Dermis microvascular lymphatic vessel endothelial cell (primary cell): Measurements from ENCODE around the gene SLC13A2. TPM values are rescaled to one million over a fixed set of nuclear protein-coding genes. Genes with fewer than 3 reads are reported as not detected.

Experiments used
- DNase-seq, 2 donors: peaks; one replicate each; pipeline versions ENCODE4 v3.0.0 to v3.0.0-alpha.2; 2010; ENCODE audit warnings: low read depth in 2 of 2
- total RNA-seq: library from RNA; depleted of rRNA; stranded (reverse); fragments of >200 nt; gene quantifications from 2 replicates; pipeline ENCODE4 v1.2.1, GENCODE V29; 2014

Gene SLC13A2
- total RNA-seq, 1 donor from 2014 or later, result not detected

DNA sequence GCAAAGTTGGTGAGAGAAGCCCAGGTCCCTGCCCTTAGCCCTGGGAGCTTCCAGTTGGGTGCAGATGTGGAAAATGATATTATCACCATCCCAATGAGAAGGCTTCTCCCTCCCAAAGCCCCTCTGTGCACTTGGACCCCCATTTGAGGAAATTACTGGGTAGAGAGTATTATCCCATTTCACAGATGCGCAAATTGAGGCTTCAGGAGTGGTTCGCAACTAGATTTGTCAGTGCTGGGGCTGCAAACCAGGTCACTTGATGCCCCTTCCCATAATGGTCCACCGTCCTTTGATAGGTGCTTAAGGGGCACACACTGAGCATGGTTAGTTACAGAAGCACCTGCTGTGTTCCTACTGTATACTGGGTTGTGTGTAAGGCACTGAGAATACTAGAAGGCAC is 18.4 kb downstream of the SLC13A2 start:
- no peak for DNase-seq

DNA sequence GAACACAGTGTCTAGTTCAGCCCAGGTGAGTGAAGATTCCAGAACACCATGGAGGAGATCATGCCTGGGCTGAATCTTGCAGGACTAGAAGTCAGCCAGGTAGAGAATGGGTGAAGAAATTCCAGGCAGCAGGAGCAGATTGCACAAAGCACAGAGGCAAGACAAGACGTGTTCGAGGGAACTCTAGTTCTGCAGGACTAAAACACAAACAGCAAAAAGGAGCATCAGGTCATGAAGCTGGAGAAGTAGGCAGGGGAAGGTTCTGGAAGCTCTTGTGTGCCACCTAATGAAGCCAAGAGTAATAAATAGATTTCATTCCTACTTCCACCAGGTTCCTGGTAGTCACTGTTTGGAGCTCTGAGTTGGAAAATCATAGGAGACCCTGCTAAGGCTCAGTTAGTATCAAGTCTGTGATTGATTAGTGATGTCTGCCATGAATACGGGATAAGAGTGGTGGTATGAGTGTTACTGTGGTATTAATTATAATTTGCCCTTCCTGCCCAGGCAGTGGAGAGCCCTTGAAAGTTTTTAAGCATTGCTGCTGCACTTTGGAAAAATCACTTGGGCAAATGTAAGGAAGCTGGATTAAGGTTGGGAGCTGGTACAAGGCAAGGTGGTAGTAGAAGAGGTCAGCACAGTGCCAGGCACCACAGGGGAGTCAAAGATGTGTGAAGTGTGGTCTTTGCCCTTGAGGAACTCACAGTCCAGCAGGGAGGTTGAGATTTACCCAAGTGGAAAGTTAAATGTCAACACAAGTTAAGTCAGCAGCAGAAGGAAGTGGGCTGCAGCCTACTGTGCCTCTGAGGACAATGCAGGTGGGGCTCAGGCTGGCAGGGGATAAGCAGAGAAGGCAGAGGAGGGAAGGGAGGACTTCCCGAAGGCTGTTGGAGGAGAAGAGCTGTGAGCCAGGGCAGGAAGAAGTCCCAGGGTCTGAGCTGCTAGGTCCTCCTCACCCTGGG is 19.2 kb downstream of the SLC13A2 start:
- DNase-seq, result no peak

DNA sequence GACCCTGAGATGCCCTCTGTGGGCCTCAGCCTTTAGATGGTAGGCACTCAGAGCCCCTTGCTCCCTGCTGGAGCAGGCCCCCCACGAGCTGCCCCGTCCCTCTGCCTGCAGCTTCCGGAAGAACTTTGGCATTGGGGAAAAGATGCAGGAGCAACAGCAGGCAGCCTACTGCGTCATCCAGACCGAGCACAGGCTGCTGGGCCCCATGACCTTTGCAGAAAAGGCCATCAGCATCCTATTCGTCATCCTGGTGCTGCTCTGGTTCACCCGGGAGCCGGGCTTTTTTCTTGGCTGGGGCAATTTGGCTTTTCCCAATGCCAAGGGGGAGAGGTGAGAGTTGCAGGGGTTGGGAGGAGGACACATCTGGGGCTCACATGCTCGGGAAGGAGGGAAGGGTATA is 20.0 kb downstream of the SLC13A2 start:
- no peak for DNase-seq

DNA sequence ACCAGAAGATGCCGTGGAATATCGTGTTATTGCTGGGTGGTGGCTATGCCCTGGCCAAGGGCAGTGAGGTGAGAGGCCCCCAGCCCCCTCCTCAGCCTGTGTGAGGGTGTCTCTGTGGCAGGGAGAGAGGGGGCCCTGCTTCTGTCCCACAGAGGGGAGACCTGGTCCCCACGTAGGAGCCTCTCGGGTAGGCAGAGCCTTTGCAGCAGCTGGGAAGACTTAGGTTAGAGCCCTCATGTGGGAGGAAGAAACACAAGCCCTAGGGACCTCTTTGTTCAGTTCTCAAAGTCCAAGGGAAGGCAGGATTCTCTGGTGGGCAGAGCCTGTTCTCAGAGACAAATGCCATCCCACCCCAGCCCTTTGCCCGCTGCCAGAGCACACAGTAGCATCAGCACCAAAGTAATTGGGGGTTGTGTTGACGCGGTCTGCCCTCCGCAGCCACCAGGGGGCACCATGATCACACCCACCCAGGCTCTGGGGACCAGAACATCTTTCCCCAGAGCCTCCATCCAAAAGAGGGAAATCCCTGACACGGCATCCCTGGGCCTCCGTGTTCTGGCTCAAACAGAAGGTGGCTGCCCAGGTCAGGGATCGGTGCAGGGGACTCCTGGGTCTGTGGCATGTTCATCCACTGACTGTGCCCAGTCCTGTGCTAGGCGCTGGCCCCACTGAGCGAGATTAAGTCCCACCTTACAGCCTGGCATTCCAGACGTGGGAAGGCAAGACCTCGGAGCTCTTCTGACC is 21.2 kb downstream of the SLC13A2 start:
- peak; percentile 28 to 55 for DNase-seq

DNA sequence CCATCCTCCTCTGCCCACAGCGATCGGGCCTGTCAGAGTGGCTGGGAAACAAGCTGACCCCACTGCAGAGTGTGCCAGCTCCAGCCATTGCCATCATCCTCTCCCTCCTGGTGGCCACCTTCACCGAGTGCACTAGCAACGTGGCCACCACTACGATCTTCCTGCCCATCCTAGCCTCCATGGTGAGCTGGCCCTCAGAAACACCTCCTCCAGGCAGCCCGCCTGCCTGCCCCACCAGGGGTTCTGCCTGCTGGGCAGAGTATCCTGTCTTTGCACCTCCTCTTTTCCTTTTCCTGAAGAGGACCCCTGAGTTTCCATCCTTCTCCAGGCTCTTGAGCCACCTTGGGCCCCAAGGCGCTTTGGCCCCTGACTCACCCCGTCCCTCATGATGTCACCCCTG is 22.2 kb downstream of the SLC13A2 start:
- DNase-seq, result no peak

DNA sequence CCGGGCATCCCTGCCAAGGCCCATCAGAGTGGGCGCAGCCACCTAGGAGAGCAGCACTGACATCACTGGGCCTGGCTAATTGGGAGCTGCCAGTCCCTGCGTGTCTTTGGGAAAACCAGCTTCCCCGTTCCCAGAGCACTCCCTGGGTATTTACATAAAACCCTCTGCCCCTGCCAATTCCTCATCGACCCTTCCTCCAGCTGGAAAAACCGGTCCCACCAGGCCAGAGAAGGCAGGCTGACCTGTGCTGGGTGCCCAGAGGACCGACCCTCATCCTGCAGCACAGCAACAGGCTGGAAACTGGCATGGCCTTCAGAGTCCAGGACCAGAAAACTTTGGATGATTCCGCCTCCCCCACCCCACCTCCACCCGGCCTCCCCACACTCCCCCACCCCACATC is 24.5 kb downstream of the SLC13A2 start:
- no peak for DNase-seq

DNA sequence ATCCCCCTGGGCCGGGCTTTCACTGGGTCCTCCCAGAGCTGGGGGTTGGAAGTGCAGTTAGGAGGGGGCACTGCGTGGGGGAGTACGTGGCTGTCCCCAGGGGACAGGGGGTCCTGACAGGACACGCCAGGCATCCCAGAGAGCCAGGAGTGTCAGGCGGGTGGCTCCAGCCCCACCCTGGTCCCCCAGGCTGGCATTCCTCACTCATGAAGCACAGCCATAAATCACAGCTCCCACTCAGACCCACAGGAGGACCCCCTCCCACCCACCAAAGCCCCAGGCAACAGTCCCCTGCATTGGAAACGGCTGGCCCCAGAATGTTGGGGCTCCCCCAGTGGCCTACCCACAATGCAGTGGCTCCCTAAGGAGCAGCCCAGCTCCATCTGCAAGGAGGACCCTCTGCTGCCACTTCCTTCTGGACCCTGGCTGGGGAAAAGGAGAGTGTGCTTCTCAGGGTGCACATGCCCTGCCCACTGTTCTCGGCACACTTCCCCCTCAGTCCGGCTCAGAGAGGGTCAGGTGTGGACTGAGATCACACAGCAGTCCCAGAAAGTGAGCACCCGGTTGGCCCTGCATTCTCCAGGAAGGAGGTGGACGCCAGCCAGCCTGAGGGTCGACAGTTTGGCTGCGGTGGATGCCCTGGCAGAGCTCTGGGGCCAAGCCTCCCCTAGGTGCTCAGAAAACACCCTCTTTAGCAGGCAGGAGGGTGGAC is 25.4 kb downstream of the SLC13A2 start:
- no peak for DNase-seq

DNA sequence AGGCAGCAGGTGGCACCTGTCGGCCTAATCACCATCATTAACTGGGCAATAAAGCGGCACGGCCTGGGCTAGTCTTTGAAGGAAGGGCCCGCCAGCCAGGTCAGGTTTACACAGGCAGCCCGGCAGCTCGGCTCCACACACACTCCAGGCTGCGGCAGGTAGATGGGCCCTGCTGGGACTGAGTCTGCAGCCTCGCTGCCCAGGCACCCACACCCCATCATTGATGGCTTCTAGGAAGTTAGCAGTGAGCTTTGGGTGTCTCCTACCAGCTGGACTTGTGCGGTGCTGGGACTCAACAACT is 25.9 kb downstream of the SLC13A2 start:
- DNase-seq, result no peak

DNA sequence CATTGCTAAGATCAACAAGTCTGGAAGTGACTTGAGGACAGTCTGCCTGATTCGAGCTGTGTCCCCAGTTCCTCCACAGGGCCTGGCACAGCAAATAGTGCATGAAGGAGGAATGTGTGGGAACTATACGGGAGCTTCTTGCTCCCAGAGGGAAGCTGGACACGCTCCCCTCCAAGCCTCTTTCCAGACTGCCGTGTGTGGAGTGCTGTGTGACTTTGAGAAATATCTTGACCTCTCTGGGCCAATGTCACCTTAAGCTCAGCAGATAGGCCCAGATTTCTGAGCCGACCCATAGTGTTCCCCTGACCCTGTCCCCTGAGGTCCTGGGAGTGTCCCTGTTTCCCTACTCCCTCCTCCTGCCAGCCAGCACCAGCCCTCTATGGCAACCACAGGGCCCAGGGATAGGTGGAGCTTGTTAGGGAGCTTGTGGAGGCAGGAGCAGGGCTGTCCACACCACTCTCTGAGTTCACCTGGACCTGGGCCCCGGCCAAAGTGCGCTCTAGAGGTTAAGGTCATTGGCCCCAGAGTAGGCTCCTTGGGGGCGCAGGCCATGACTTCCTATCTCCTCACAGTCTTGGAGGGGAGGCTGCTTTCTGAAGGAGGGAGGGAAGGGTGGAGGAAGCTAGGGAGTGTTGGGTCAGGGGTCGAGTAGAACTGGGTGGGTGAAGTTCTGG is 26.4 kb downstream of the SLC13A2 start:
- DNase-seq, result no peak

DNA sequence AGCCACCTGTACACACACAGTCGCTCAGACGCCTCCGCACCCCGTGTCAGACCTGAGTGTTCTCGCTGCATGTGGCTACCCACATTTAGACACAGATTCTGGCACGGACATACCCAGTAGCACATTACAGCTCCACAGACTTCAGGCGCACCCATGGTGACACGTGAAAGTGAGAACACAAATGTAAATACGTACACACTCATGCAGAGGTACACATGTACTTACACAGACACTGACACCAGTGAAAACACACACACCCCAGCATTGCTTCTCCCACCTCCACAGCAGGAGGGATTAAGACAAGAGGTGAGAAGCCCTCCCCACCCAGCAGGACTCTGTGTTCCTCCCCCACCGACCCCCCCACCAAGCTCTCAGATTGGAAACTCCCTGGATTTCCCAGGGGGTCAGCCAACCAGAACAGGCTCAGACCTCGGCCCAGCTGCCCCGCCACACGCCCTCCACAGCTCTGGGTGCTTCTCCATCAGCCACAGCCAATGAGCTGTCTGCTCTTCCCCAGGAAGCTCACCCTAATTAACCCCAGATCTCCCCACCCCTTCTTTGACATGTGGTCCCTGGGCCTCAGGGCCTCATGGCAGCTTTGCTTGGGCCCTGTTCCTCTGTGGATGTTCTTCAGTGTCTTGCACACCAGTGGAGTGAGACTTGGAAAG is 27.4 kb downstream of the SLC13A2 start:
- no peak for DNase-seq

DNA sequence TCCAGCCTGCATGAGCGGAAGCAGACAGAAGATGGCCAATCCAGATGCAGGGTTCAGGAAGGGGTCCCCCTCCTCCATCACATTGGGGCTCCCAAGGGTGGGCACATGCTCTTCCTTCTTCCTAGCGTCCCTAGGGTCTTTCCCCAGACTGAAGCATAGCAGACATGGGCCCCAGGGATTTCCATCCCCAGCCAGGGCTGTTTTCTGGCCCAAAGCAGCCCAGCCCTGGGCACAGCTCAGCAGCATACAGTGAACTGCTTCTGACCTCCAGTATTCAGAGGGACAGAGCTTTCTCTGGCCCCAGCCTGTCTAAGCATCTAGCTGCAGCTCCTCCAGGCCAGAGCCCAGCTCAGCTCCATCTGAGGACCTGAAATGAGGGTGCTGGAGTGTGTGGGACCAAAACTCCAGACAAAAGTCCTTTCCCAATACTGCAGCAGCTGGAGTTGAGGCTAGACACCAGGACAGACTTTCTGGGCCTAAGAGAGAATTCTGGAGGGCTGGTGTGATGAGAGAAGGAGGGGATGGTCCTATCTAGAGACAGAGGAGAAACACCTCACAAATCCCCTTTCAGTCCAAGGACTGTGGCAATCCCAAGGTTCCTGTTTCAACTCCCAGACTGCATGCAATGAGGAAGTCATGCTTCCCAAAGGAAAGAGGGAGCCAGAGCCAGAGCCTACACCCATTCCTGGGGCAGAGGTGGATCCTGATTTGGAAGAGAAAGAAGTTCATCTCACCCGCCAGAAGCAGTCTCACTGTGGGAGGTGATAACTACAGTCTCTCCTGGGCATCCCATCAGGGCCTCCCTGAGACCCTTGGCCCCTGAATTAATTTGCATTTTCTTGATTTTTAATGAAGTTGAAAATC is 28.2 kb downstream of the SLC13A2 start:
- no peak for DNase-seq

DNA sequence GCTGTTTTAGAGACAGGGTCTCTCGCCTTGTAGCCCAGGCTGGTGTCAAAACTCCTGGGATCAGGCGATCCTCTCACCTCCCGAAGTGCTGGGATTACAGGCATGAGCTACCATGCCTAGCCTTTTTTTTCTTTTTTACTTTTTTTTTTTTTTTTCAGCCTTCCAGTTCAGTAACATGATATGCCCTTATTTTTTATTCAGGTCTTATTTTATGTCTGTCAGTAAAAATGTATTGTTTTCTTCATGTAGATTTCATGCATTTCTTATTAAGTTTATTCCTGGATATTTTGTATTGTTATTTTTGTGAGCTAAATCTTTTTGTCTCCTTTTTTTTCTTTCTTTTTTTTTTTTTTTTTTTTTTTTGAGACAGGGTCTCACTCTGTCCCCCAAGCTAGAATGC is 30.0 kb downstream of the SLC13A2 start:
- no peak for DNase-seq

DNA sequence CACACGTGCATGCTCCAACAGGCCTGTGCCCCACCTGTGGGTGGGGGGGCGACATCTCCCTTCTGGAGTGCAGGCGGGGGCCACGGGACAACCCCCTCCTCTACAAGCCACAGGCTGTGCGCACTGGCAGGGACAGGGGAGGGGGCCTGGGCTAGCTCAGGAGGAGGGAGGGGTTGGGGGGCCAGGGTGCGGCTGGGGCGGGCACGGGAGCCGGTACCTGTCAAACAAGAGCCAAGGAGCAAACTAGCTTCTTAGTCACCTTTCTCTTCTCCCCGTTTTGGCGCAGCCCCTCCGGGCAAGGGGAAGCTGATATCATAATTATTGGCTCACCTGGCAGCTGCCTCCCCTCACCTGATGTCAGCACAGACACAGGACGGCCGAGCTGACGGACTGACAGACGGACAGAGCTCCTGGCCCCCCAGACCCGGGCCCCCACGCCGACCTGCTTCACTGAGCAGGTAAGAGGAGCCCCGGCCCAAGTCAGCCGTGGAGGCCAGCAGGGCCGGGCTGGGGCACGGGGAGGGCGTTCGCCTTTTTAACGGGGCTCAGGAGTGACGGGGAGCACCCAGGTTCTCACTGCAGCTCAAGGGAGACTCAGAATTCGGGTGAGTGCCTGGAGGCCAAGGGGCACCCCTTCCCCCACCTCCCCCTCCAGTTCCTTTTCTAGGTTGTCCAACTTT is 32.7 kb downstream of the SLC13A2 start, which contains the start of gene FOXN1:
Gene FOXN1, plus strand, starts transcription at position 363 of the 680 bp plus-strand sequence. CDS start 17,622 bp downstream, outside the sequence.
- DNase-seq, result no peak

DNA sequence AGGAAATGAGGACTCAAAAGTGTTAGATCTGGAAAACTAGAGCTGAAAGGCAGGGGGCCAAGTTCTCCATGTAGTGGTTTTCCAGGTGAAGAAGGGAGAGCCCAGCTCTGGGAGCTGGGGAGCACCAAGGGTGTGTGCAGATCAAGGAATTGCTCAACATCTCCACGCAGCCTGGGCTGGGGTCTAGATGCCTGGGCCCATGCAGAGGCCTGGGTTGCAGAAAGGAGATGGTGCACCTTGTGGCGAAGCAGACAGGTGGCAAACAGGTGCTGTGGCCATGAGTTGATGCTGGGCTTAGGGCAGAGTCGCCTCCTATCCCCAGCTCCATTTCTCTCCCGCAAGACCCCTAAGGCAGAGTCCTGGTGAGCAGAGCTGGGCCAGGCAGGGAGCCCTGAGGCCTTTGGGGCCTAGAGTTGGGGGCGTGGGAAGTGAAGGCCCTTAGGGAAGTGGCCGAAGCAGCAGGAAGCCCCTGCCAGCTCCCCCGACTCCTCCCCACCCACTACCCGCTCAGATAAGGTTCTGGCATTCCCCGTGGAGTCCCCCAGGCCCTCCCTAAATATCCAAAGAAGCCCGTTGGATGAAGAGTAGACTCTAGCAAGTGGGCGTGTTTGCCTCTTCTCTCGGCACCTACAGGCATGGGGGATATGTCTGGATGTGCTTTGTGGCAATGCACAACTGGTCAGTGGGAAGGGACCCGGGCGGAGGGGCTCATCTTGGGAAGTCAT is 33.5 kb downstream of the SLC13A2 start:
- DNase-seq, result no peak

DNA sequence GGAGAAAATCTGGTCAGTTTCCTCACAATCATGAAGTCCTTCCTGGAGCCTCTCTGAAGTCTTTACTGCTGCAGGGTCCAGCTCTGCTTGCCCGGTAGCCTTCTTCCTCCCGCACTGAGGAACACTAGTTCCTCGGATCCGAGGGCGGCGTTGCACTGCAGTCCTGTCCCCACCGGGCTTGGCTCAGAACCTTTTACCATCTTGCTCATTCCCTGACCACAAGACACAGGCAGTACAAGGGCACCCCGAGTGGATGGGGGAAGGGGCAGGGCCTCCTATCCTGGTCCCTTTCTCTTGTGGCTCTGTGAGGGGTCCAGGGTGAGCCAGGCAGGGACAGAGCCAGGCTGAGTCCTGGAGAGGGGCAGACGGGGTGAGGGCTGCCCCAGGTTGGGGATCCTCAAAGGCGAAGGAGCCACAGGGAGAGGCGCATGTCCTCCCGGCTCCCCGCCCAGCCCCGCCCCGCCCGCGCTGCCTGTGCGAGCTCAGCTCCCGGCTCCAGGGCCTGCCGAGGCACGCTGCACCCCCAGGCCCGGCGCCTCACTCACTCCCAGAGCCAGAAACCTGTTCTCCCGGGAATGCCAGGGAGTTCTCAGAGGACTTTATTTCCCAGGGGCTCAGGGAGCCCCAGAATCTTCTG is 34.2 kb downstream of the SLC13A2 start:
- no peak for DNase-seq

DNA sequence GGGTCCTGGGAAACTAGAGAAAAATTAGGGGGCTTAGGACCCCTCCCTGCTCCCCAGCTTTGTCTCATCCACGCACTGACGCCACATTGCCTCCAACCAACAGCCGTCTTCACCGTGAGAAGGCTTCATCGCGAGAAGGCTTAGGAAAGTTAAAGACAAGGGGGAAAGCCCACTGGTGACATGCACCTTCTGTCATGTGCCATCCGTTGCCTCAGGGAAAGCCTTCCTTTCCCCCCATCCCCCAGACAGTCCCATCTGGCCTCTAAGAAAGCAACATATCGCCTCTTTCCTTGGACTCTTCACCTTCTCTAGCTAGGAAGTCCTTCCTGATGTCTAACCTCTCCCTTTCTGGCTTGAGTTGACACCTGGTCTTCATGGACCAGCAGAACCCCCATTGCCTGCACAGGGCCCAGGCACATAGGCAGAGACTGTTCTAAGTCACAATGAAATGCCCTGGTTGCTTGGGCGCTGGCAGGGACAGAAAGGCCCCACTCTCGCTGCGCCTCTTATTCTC is 34.8 kb downstream of the SLC13A2 start:
- DNase-seq, result no peak

DNA sequence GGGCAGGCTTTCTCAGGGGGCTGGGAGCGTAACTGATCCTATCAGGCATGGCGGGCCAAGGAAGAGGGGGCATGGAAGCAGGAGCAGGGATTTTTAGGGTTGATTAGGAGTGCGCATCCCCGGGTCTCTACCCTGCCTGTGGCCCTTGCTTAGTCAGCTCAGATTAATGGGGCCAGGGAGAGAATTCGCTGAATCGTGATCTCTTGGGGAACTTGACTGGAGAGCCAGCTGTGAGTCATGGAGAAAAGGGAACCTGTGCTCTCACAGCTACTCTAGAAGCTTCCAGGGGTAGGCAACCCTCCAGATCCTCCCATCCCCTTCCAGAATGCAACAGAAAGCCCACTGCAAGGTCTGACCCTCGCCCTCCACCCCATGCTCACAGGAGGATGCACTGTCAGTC is 36.3 kb downstream of the SLC13A2 start:
- no peak for DNase-seq

DNA sequence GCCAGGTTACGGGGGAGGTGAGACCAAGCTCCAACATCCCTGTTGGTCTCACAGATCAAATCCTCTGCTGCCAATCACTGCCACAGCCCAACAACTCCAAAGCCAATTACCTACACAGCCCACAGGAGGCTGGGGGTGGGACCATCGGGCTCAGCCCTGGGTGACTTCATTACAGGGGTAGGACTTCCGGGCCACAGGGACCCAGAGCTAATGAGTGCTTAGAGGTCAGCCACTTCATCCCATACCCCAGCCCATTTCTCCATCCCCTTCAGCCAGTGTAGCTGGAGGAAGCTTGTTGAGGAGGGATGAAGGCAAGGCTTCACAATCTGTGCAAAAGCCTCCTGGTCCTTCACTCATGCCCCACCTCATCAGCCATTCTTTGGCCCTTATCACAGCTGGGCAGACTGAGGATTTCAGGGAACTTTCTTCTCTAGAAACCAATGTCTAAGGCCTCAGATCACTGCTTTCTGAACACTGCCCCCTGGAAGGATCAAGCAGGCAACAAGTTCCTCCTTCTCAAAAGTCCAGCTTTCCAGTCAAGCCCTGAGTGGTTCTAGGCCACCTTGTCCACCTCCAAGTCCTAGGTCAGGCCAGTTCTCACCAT is 38.5 kb downstream of the SLC13A2 start:
- no peak for DNase-seq
